Measurements from ENCODE around the gene ATG2A.

Gene ATG2A

DNA sequence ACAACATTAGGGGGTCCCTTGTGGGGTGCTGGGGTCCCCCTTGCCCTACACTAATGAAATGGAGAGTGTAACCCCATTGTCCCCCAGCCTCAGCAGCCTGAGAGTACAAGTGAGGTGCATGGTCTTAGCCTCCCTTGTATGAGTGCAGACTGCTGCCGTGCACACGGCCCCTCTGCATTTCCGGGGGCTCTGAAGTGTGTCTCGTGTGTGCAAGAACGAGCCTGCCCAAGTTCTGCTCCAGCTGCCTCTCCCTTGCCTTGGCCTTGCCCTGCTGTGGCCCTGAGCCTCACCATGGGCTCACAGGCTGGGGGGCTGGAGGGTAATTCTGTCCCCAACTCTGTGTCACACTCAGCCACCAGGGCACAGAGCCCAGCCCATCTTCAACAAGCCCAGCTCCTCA, 33.4 kb downstream of the ATG2A start:
- DNase-seq: no peak

DNA sequence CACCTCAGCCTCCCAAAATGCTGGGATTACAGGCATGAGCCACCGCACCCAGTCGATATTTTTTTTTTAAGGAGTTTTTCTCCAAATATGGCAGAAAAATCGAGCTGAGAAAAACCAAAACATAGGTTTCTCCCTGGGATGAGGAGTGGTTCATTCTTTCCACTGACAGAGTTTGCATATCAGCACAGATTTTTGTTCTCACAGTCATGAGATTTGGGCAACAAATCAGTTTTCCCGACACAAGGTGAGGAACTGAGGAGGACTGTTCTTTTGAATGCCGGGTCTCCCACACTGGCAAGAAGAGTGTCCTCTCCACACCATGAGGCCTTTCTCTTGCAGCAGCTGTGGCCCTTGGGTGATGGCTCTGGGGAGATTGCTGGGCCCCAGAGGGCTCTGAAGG, 34.8 kb downstream of the ATG2A start:
- no peak for DNase-seq

DNA sequence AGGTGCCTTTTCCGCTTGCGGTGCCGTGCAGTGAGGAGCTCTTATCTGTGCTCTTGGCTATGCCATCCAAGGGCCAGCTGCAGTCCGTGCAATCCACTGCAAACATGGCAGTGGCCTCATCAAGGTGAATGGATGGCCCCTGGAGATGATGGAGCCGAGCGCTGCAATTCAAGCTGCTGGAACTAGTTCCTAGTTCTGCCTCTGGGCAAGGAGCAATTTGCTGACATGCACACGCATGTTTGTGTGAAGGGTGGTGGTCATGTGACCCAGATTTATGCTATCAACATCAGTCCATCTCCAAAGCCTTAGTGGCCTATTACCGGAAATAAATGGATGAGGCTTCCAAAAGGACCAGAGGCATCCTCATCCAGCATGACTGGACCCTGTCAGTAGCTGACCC, 35.5 kb downstream of the ATG2A start:
- peak; percentile 15 for DNase-seq

DNA sequence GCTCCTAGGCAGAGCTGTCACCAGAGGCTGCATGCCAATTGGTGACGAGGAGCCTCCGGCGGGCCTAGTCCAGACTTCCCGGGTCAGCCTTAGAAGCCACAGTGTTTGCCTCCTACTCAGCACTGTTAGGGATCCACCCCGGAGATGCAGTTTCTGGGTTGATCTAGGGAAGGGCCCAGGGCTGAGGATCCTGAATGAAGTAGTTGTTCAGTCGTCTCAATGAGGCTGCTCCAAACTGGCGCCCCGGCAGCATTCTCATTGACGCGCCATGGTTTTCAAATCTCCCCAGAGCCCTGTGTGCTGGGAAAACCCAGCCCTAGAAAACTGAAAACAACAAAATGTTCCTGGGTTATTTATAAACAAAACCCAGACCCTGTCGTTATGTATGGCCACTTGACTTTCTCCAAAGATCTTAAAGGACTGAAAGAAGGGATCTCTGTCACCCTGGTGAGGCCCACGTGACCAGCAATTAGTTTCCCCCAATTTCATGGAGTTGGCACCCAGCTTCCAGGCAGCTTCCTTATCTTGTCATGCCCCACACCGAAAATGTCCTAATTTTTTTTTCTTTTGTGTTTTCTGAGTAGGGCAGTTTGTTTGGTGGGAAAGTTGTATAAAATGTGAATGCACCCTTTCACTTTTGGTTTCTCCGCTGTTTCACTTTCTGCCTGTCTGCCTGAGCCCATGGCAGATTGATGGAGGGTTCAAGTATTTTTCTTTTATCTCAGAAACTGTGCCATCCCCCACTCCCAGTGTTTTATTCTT, 36.6 kb downstream of the ATG2A start:
- DNase-seq: no peak

DNA sequence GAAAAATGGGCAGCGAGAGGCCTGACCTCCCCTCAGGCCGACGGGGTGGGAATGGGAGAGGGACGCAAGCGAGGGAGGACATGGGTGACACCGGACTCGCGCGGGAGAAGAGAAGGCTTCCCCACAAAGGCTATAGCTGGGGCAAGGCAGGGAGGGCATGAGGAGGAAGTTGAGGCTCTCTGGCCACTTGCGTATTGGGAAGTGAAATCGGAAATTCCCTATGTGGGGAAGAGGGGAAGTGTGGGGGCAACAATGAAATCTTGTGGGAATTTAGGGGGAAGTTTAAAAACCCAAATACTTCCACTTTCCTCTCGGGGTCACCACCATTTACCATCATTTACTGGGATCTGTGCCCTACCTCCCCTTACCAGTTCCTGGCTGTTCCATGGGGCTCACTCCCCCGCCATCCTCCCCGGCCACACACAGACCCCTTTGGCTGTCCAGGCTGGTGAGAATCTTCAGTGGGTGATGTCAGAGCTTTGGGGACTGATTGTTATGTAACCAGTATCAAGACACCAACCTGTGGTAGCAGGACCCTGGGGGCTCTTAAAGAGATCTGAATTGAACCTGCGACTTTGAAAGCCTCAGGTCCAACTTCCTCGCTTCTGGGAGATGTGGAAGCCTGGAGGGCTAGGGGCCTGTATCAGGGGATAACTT, 37.6 kb downstream of the ATG2A start:
- peak; percentile 17 for DNase-seq

DNA sequence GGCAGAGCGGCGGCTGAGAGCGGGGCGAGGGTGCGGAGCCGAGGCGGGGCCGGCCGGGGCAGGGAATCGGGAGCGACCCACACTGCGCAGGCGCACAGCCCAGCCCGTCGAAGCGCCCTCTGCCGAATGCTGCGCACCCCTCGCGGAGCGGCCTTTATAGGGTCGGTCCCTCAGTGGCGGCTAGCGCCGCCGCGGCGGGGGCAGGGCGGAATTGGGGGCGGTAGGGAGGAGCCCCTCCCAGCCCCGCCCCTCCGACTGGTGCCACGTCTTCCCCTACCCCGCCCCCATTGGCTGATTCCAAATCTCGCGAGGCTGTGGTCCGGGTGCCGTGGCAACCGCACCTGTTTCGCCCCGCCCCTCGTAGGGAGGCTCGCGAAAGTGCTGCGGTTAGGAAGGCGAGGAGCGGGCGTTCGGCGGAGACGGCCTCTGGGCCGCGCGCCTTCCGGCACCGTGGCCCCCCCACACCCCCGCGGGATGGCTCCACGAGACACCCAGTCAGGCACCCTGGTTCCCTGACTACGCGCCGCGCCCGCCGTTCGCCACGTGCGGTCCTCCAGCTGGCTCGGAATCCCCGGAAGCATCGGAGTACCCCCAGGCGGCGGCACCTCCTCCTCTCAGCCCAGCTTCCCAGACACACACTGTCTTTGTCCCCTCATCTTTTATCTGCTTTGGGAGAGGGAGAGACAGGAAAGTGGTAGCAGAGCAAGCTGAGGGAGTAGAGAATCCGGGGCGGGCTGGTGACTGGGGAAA, 38.3 kb downstream of the ATG2A start, which contains the start of gene EHD1:
Gene EHD1 (minus strand): TSS at position 128 of the 750 bp plus-strand sequence. CDS start 157 bp downstream, outside the sequence.
- peak; percentile 96 for DNase-seq

DNA sequence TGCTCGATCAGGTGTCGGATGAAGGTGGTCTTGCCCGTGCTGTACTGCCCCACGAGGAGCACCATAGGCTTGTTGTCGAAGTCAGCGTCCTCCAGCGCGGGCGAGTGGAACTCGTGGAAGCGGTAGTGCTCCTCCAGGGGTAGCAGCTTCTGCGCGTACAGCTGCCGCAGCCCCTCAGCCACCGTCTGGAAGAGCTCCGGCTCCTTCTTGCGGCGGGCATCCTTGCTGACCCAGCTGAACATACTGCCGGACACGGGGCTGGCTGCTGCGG, 38.9 kb downstream of the ATG2A start:
- DNase-seq: no peak

DNA sequence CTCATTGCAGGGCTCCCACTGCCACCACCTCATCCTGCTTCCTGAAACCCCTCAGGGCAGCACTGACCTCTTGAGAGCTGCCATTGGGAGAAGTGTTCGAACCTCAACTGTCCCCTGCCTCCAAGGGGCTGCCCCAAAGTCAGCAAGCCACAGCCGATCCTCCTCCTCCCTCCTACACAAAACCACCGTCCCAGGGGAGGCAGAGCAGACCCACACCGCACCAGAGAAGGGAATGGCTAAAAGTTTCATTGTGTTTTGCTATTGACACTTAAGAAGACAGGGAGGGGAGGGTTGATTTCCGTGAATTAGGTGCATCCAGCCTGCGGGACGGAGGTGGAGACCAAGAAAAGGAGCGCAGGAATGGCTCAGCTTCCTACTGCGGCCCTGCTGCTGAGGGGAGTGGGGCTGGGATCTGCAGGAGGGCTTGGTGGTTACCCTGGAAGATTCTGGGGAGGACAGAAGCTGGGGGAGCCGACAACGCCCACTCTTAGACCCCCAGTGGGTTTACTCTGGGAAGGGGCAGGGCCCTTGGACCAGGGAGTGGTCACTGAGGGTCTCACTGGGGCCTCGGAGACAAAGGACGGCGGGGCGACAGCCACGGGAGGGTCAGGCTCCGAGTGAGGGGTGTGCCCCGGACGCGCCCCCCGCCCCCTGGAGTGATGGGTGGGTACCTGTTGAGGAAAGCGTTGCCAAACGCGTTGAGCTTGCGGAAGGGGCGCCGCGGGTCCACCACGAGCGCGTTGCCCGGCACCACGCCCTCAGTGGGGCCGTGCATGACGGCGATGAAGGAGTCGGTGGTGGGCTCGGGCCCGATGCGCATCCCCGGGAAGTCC, 39.4 kb downstream of the ATG2A start:
- no peak for DNase-seq

DNA sequence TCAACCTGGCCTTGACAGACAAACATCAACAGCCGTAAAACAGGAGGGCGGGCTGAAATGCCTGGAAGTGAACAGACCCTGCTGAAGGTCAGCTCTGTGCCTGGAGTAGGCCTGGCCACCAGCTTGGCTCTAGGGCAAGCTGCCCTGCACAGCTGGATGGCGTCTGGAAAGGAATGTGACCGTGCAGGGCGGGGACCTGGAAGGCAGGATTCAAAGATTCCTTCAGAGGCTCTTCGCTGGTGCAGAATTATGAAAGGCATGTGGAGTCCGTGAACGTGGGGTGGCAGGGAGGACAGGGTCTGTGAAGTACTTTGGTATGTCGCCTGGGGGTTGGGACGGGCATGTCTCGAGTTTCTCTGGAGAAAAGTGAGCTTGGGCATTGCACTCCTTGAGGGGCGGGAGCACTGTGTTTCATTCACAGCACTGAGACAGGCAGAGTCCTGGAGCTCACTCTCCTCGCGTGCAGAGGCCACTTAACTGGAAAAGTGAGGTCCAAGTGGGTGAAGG, 40.1 kb downstream of the ATG2A start:
- DNase-seq: peak; percentile 7

DNA sequence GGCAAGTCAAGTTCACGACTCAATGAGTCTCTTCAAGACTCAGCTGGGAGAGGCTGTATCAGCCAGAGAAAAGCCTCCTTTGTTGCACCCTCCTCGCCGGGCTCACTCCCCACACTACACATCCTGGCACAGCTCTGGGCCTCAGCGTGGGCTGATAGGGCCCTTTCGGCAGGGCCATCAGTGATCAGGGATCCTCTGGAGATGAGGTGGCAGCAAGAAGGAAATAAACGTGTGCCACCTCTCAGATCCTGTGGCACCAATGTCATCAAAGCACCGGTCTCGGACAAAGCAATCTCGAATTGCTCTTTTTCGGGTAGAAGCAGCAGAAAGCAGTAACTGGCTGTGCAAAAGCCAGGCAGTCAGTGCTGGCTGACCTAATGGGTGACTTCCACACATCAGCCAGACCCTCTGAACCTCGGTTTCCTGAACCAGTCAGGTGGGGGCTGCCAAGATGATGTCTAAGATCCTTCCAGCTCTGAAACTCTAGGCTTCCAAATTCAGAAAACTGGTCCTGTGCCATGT, 40.7 kb downstream of the ATG2A start:
- no peak for DNase-seq

DNA sequence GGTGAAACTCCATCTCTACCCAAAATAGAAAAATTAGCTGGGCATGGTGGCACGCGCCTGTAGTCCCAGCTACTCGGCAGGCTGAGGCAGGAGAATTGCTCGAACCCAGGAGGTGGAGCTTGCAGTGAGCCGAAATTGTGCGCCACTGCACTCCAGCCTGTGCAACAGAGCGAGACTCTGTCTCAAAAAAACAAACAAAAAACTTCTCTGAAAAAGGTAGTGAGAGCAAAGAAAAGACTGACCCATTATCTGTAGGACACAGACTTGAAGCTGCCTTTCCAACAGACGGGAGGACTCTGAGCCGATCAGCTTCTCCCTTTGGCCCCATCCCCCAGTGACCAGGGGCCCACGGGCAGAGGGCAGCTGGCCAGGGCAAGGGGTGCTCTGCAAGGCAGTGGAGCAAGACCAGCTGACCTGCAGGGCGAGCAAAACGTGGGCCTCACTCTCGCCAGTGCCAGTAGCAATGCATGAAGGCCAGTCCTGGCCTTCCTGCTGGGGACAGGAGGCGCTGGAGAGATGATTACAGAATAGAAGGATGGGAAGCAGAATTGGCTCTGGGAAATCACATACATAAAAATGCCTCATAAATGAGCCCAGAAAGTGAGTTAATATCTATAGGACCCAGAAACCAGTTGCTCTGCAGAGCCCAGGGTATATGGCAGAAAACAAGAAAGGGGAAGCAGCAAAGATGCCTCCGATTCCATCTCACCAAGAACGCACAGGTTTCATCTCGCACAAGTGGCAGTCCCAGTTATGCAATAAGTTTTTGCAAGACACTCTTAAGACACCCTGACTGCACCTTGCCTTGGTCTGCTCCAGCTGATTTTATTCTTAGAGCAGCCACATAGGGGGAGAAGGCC, 41.4 kb downstream of the ATG2A start:
- DNase-seq: no peak

DNA sequence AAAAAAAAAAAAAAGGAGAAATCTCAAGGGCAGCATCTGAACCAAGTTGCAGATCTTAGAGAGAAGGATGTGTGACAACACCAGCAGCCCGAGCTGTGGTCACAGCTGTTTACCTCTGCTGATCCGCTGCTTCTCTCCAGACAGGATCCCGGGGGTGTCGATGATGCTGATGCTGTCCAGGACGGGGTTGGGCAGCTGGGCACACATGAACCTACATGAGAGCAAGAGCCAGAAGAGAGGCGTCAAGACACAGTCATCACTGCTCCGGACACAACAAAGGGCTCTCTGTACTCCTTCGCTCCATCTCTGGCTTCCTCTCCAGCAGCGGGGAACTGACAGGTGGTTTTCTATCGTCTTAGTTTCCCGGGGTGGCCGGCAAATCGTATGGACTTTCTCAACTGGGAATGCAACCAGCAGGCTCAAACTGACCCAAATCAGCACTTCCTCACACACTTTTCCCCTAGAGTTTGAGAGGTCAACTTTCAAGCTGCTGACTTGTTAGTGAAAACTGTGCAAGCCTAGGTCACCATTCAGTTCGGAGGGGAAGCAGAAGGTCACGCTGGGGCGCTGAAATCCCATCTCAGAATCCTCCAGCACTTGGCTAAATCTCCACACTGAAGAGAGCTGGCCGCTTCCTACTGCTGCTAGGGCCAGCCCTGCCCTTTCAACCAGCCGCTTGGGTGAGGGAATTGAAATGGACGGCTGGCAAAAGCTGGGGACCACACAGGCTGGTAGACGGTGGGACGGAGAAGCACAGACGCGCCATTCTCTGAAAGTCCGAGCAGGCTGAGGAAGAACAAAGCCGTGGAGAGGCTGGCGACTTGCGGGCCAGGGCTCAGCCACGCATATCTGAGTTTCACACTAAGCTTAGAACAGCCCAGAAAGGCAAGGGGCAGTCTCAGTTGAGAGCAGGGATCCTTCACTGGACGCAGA, 42.4 kb downstream of the ATG2A start:
- DNase-seq: no peak

DNA sequence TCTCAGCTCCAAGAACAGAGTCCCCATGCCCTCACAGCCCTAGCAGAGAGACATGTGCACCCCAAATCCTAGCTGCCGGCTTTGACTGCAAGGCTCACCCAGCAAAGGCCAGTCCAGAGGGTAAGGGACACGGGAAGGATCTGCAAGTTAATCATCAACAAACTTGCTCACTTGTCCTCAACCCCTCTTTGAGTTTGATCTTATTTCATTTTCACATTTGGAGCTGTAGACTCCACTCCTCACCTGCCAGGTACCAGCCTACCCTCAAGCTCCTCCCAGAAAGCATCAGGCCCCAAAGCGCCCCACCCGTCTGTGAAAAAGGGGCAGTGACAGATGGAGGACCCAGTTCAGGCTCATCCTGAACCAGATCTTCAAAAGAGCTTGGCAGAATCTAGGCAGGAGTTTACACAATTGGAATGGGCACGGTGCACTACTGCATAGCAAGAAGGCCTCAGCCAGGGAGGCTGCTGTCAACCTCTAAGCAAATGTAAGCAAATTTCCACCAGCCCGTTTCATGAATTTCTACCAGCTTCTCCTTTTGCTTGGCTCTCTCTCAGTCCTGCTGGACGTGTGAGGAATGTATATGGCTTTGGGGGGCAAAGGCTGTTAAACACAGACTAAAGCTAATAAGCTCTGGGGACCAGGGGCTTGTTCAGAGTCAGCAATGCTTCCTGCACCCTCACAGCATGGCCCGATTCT, 44.1 kb downstream of the ATG2A start:
- no peak for DNase-seq

DNA sequence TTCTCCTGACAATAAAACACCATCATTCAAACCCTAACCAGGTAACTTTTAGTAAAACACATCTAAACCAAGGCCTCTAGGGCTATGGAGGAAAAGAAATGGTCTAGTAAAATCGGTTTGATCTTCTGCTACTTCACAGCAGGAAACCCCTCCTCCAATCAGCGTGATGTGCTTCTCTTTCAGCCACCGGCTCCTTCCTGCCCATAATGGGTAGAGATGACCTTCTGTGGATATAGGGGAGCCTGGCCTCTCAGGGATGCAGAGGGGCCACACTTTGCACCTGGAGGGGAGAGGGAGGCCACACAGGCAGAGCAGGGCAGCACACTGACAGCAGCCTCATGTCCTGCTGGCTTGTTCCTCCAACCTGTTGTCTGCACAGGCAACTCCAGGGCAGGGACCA, 45.5 kb downstream of the ATG2A start:
- DNase-seq: no peak

DNA sequence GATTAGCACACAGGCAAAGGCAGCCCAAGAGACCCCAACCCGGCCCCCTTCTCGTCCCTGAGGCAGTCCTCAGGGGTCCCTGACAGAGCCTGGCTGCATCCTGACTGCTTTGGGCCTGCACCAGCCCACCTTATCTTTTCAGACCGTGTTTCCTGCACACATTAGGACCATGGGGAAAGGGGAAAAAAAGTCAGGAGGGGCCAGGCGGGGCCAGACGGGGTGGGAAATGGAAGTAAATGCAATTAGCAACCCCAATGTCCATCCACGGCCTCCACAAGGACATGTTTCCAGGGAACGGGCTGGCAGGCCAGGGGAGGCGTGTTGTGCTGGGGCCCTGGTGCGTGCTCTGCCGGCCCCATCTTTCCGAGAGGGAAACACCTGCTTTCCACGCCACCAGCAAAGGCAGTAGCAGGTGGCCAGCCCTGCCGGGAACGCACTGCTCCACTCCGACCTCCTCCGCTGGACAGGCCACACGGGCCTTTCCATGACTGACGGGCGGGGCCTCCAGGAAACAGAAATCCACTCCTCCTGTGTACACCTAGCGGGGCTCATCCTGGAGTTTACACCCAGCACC, 46.0 kb downstream of the ATG2A start:
- no peak for DNase-seq

DNA sequence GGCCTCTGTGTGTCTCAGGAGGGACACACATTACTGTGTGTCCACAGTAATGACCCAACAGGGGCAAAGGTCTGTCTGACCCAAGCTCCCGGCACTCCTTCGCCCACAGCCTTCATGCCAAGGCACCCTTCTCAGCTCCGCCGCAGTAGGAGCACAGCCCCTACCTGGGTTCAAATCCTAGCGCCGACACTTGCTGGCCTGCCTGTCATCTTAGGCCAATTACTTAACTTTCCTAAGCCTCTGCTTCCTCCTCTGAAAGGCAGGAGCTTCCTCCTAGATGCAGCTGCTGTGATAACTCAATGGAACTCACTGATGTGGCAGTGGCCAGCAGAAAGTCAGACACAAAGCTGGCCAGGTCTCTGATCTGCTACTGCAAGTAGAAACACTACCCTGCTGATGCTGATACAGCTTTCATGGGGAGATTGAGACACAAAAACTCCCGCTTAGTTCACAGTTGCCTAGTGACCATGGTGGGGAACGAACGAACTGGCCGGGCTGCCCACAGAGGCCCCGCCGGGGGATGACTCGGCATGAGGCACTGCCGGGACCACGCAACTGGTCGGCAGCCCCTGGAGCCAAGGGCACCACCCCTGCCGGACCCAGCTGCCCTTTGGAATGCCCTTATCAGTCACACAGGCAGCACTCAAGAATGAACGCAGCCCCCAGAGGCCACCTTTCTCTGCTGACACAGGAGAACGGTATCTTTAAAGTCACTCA, 46.7 kb downstream of the ATG2A start:
- no peak for DNase-seq

DNA sequence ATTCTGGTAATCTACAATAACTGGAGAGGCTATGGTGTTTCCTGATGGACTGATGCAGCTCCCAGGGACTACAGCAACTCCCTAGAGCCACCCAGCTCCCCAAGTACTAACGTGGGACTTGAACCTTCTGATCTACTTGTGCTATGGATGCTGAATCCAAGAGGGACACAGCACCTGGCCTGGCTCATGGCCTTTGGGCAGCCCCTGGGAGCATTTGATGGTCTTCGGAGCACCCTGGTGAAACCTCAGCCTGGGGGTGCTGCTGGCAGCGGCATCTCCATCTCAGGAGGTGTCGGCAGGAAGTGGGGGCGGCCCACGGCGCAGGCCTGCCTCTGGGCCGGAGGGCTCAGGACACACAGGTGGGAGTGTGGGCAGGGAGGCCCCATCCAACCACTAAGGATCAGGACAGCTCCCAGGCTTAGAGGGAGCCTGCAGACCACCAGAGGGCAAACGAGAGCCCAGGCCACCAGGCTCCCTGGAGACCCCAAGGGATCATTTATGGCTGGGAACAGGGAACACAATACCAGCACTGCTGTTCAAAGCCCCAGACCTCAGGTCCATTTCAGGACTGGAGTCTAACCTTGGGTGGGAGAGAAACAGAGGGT, 47.3 kb downstream of the ATG2A start:
- no peak for DNase-seq

DNA sequence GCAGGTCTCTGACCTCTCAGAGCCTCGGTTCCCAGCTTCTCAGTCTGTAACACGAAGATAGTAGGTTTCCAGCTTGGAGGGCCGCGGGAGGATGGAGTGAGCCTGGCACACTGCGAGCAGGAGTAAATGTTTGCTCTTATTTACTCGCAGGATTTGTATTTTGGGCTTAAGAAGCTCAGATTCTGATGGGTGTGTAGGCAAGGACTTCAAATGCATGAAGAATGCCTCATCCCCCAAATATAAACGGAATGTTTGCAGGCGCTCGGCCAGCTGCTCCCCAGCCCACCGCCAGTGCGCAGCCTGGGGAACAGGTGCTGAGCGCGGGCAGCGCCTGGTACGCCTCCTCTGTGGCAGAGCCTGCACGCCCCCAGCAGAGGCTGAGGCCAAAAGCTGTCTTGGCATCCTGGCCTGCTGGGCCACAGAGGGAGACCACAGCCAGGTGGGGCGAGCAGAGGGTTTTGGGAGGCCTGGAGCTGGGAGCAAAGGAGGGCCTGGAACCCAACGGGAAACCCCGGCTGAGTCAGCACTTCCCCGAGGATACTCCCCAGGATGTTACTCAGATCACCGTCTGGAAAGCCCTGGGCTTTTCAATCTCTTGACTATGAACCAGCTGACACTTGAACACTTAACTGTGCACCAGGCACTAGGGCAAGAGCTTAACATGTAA, 48.0 kb downstream of the ATG2A start:
- DNase-seq: peak; percentile 24

Data from DMS79 treated with DMSO at 0.1 percent for 48 hours (cell line).